Activated CD8-positive, alpha-beta memory T cell treated with anti-CD3 and anti-CD28 coated beads for 24 hours (primary cell): ENCODE data around the gene RGS14.
A peak's percentile ranks its signal among the peaks of the same experiment; 100 is the strongest.

Experiments
- DNase-seq: peaks from one replicate; pipeline ENCODE4 v3.0.0-alpha.2; 2020

The RGS14 gene

GRCh38 chr5:177383181-177383580 lies 25.5 kb downstream of the RGS14 start:
- no peak for DNase-seq

GRCh38 chr5:177384134-177384533 lies 26.4 kb downstream of the RGS14 start, which contains the start of gene SLC34A1:
Gene SLC34A1 (plus strand): TSS chr5:177384434. CDS start chr5:177385742, 1,308 bp downstream.
- DNase-seq: no peak

DNA sequence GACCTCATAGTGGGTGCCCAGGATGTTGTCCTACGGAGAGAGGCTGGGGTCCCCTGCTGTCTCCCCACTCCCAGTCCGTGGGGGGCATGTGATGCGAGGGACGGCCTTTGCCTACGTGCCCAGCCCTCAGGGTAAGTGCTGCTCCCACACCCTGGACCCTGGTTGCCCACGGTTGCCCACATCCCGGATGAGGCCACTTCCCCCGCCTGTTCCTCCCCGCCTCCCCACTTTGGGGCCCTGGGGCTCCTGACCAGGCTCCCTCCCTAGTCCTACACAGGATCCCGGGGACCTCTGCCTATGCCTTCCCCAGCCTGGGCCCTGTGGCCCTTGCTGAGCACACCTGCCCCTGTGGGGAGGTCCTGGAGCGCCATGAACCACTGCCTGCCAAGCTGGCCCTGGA lies 28.0 kb downstream of the RGS14 start:
- DNase-seq: no peak

DNA sequence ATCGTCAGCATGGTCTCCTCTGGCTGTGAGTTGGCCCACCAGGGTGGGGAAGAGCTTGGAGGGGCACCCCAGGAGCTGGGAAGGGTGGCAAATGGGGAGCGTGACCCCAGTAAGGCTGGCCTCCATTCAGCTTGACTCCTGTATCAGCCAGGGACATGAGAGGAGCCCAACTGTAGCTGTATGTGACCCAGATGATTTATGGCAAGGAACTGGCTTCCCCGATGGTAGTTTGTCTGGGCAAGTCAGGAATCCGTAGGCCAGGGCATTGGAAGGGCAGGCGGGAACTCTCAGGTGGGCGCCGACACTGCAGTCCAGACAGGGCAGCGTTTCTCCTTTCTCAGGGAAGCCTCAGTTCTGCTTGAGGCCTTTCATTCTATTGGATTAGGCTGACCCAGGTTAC lies 28.8 kb downstream of the RGS14 start:
- no peak for DNase-seq

DNA sequence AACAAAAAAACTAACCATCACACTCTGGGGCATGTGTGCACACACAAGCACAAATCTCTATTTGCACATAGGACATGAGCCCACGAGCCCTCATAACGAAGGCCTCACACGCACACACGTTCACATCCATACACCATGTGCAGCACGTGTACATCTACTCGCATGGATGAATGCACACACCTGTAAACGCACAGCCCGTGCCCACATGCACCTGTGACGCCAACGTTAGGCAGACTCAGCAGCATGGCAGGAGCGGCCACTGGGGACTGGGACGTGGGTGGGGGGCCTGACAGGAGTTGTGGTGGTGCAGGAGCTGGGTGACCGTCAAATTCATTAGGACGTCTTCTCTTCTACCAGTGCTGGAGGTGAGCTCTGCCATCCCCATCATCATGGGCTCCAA lies 29.7 kb downstream of the RGS14 start:
- DNase-seq: no peak

GRCh38 chr5:177388521-177389052 lies 30.9 kb downstream of the RGS14 start:
- no peak for DNase-seq

GRCh38 chr5:177389241-177390169 lies 31.8 kb downstream of the RGS14 start:
- DNase-seq: peak; percentile 72

DNA sequence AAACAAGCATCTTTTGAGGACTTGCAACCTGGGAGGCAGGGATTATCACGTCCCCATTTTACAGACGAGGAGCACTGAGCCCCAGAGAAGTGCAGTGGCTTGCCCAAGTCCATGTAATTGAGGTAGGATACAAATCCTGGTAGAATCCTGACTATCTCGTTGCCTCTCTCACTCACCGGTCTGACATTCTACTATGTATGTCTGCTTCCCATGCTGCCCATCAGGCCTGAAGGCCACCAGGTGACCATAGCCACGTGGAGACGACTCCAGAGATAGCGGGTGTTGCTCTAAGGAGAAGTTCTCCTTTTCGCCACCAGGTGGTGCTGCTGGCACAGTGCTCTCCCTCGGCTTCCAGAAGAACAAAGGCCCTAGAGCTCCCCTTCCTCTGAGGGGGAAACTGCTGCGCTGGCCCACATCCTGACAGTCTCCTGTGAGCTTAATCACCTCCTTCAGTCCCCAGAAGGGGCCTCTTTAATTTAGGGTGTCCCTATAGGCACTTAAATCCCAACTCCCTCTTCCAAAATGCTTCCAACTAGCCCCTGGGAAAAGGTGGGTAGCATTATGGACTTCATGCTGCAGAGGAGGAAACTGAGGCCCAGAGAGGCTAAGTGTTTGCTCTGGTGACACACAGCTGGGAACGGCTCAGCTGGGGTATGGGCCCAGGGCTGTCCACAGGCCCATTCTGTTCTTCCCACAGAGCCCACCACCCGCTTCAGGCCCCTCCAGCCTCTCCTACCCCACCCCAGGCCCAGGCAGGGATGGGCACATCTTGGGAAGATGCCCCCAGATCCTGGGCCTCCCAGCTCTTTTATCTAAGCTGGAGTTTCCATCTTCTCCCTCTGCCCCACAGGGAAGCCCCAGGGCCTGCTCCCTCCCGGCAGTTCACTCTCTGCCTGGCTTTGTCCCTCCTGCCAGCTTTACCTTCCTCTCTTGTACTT lies 32.9 kb downstream of the RGS14 start:
- peak; percentile 94 for DNase-seq

DNA sequence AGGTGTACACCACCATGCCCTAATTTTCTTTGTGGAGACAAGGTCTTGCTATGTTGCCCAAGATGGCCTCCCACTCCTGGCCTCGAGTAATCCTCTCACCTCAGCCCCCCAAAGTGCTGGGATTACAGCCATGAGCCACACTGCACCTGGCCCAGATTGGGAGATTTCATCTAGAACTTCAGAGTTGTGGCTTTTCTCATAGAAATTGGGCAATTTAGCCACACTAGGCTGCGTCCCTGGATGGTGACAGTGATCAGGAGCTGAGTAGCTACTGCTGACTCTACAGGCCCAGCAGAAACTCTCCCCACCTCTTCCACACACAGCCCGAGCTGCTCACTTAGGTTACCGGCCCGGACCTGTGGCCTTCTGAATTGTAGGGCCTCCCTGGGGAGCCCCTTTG lies 35.0 kb downstream of the RGS14 start:
- no peak for DNase-seq

- no peak for DNase-seq
These were observed 35.6 kb downstream of the RGS14 start for GRCh38 chr5:177393206-177393765.

DNA sequence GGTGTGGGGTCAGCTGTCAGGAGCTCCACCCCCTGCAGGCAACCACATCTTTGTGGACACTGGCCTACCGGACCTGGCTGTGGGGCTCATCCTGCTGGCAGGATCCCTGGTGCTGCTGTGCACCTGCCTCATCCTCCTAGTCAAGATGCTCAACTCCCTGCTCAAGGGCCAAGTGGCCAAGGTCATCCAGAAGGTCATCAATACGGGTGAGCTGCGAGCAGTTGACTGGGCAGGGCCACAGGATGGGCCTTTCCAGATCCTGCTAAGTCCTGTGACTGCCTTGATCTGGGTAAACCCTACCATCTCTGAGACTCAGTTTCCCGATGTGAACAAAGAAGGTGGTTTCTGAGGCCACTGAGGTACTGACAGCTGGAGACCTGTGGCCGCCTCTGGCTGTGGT lies 36.3 kb downstream of the RGS14 start:
- no peak for DNase-seq

GRCh38 chr5:177396078-177396477 lies 38.4 kb downstream of the RGS14 start:
- DNase-seq: no peak

DNA sequence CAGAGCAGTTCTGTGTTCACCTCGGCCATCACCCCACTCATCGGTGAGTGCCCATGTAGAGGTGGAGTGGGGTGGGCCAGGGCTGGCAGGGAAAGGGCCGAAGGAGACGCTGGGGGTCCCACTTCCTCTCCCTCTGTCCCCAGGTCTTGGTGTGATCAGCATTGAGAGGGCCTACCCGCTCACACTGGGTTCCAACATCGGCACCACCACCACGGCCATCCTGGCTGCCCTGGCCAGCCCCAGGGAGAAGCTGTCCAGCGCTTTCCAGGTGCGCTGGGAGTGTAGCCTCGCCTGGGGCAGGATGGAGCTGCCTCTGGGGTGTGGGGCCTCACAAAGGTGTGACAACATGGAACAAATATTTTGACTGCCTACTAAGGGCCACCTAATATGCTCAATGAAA lies 39.1 kb downstream of the RGS14 start:
- DNase-seq: no peak

DNA sequence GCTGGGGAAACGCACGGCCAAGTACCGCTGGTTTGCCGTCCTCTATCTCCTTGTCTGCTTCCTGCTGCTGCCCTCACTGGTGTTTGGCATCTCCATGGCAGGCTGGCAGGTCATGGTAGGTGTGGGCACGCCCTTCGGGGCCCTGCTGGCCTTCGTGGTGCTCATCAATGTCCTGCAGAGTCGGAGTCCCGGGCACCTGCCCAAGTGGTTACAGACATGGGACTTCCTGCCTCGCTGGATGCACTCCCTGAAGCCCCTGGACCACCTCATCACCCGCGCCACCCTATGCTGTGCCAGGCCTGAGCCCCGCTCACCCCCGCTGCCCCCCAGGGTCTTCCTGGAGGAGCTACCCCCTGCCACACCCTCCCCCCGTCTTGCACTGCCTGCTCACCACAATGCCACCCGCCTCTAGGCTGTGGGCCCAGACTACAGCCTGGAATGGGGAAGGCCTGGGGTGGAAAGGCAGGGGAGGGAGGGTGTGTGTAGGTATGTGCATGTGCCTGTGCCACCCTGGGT lies 40.2 kb downstream of the RGS14 start:
- DNase-seq: no peak

DNA sequence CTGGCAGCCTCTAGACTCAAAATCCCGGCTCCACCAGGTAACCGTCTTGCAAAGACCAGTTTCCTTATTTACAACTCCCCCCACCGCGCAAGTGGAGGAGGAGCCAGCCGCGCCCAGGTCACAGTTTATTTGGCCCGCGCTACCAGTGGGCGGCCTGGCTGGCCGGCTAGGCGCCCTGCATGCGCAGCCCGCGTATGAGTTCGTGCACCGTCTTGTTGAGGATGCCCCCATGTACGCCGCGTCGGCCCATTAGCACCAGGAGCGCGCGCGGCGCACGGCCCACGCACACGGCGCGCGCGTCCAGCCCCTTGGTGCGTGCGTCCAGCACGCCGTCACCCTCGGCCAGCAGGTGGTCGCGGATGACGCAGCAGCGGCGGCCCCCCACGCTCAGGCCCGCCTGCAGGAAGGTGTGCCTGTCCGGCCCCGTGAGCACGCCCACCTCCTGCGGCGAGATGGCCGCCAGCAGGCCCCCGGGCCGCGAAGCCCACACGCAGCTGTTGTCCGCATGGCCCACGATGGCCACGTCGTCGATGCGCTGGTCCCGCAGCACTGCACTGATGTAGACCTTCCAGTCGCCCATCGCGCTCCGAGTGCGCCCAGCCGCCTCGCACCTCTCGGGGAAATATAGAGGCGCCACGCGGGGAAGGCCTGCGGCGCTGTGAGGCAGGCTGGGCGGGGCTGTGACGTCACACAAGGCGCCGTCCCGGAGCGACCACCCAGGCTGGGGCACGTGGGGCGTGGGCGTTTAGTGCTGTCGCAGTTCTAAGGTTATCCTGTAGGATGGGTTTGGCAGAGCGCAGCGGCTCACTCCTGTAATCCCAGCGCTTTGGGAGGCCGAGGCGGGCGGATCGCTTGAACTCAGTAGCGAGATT lies 42.5 kb downstream of the RGS14 start, which contains the start of gene PFN3:
TSS of gene PFN3 (minus strand) at position 665 of the 872 bp plus-strand sequence. CDS start at position 580, 85 bp downstream.
- no peak for DNase-seq

GRCh38 chr5:177402271-177403043 lies 44.7 kb downstream of the RGS14 start:
- peak; percentile 83 for DNase-seq

- no peak for DNase-seq
These were observed 45.5 kb downstream of the RGS14 start for GRCh38 chr5:177403102-177403791.

- peak; percentile 91 for DNase-seq
These were observed 46.3 kb downstream of the RGS14 start for GRCh38 chr5:177403792-177404640.

DNA sequence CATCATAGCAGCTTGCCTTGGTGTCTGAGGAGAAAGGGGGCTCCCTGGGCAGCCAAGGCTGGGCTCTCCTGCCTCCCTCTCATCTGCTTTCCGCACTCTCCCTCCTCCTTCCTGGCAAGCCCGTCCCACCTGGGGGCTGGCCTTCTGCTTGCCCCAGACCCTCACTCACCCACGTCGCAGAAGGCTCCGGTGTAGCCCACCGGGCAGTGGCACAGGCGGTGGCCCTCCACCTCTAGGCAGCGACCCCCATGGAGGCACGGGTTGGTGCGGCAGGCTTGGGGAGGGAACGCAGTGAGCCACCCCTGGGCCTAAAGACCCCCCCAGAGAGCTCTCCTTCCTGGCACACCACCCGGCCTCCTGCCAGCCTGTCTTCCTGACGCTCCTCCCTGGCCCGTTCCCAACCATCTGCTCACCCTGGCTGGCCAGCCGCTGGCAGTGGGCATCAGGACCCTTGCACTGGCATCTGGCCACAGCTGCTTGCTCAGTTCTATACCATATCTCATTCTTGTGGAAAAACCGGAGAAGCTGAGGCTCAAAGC lies 47.0 kb downstream of the RGS14 start:
- DNase-seq: no peak
